PC-3 (cell line): ENCODE measurements around the gene MYO10. TPM values are rescaled to one million over a fixed set of nuclear protein-coding genes. Genes with fewer than 3 reads are reported as not detected.
A peak's percentile ranks its signal among the peaks of the same experiment; 100 is the strongest.

Experiments used
- ATAC-seq: fragments of 200-7000 bp; cut with Tn5 transposase; 2 replicates; pipeline ENCODE4 v1.9.1; 2020; ENCODE audit warnings: mild to moderate bottlenecking, moderate library complexity
- BruUV-seq: library from RNA; stranded (reverse); fragments of 400-500 nt; replicated peaks from 2 replicates; lab custom pipeline; 2021; lab: Mats Ljungman, UMichigan
- CTCF ChIA-PET: fragments of 300-600 bp; sonication (Branson Sonifier 250); formaldehyde crosslinking; loops from one replicate; lab custom pipeline; 2022; ENCODE audit warnings: antibody characterized with exemption; lab: Charles Lee
- POLR2A ChIA-PET: fragments of 300-600 bp; sonication (Branson Sonifier 250); formaldehyde crosslinking; loops from one replicate; lab custom pipeline; 2022; ENCODE audit warnings: antibody characterized with exemption; ENCODE audit not compliant: unreplicated experiment; lab: Charles Lee
- DNase-seq: peaks from one replicate; pipeline ENCODE4 v3.0.0-alpha.2; 2015
- H2AFZ ChIP-seq: fragments of 300-600 bp; sonication (generic); 2 replicates; pipeline ENCODE4 v1.6.0; 2016; ENCODE audit warnings: antibody characterized with exemption, low read length
- H3F3A ChIP-seq: fragments of 300-600 bp; sonication (generic); one replicate; pipeline ENCODE4 v1.6.0; 2017; ENCODE audit warnings: antibody characterized with exemption, low read length, control low read depth, mild to moderate bottlenecking; ENCODE audit not compliant: unreplicated experiment
- H3K27ac ChIP-seq: fragments of 300-600 bp; sonication (generic); 2 replicates; pipeline ENCODE4 v1.5.1; 2016; ENCODE audit warnings: mild to moderate bottlenecking, low read length
- H3K27me3 ChIP-seq: fragments of 300-600 bp; sonication (generic); 2 replicates; pipeline ENCODE4 v1.6.1; 2016; ENCODE audit warnings: low read length, mixed read lengths
- H3K36me3 ChIP-seq: fragments of 300-600 bp; sonication (generic); 2 replicates; pipeline ENCODE4 v1.6.1; 2016; ENCODE audit warnings: low read depth, mixed run types, low read length, mixed read lengths
- H3K4me1 ChIP-seq: fragments of 300-600 bp; sonication (generic); 2 replicates; pipeline ENCODE4 v1.5.1; 2016; ENCODE audit warnings: low read length; ENCODE audit not compliant: insufficient read depth
- H3K4me2 ChIP-seq: fragments of 300-600 bp; sonication (generic); 2 replicates; pipeline ENCODE4 v1.6.0; 2016; ENCODE audit warnings: low read length
- H3K4me3 ChIP-seq: fragments of 300-600 bp; sonication (generic); 2 replicates; pipeline ENCODE4 v1.5.1; 2016; ENCODE audit warnings: mild to moderate bottlenecking, low read length, mixed read lengths
- H3K79me2 ChIP-seq: fragments of 300-600 bp; sonication (generic); 2 replicates; pipeline ENCODE4 v1.6.1; 2017; ENCODE audit warnings: low read length, mixed read lengths
- H3K9ac ChIP-seq: fragments of 300-600 bp; sonication (generic); 2 replicates; pipeline ENCODE4 v1.6.0; 2016; ENCODE audit warnings: mild to moderate bottlenecking, low read length
- H3K9me2 ChIP-seq: fragments of 300-600 bp; sonication (generic); replicated peaks from 2 replicates; pipeline ENCODE4 v1.6.1; 2016; ENCODE audit warnings: mixed run types, low read length, mixed read lengths
- H3K9me3 ChIP-seq: fragments of 300-600 bp; sonication (generic); 2 replicates; pipeline ENCODE4 v1.6.1; 2016; ENCODE audit warnings: low read length, mixed read lengths
- H4K20me1 ChIP-seq: fragments of 300-600 bp; sonication (generic); 2 replicates; pipeline ENCODE4 v1.6.1; 2016; ENCODE audit warnings: low read length, mixed read lengths
- EZH2 ChIP-seq: fragments of 300-600 bp; sonication (generic); IDR thresholded peaks from one replicate; pipeline ENCODE4 v1.6.1; 2017; ENCODE audit warnings: antibody characterized with exemption, mild to moderate bottlenecking, low read length; ENCODE audit not compliant: unreplicated experiment
- EZH2phosphoT487 ChIP-seq: fragments of 300-600 bp; sonication (generic); IDR thresholded peaks from 2 replicates; pipeline ENCODE4 v1.6.1; 2018; ENCODE audit warnings: mild to moderate bottlenecking, antibody characterized with exemption, low read length, borderline replicate concordance
- intact Hi-C: fragments of 100-400 bp; cut with micrococcal nuclease; formaldehyde crosslinking; loops from 2 replicates; pipeline ENCODE4 v1.9.0; 2023
- total RNA-seq: library from RNA; depleted of rRNA; stranded (reverse); fragments of >200 nt; gene quantifications from 2 replicates; pipeline ENCODE4 v1.2.3, GENCODE V29; 2014
- TF ChIP-seq, protein P1 (sequence below): fragments of 300-600 bp; sonication (generic); conservative IDR thresholded peaks from 2 replicates; pipeline ENCODE4 v1.5.1; 2017; ENCODE audit warnings: antibody characterized with exemption, low read depth, mild to moderate bottlenecking, low read length

Gene MYO10
- total RNA-seq, 1 experiment from 2014 or later: 52.3 TPM

DNA sequence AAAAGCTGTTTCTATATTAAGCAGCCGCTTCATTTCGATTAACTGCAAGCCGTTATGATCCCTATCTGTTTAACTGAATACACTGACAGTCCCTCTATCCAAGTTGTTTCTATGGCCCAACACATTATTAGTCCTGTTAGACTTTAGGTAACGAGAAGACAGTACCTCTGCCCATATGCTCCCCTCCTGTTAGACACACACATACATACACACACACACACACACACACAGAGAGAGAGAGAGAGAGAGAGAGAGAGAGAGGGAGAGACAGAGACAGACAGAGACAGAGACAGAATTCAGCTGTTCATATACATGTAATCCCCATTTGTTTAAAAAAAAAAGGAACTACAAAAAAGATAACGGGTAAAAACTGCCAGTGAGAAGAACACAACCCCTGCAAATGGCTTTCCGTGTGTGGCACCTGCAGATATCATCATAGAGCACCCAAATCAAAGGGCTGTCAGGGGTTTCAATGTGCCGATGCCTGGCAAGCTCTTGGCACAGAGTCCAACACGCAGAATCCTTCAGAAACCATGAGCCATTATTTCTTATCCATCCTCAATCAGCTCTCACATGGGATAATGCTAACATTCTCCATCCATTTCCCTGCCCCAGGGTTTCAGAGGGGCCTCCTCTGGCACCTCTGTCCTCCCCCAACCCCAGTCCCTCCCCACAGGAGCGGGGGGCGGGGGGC, 144.0 kb downstream of the MYO10 start:
- ChIA-PET CTCF (interaction anchor here (0.6 to 1.9 kb wide), 4 partner anchors 275 to 1516 kb away, joined by 3 to 14 read pairs (median 7); no protein-coding TSS in a partner anchor), POLR2A (no interaction called here)
- H2AFZ ChIP-seq: no peak overlapping the region
- H3K27ac ChIP-seq: no peak overlapping the region
- no peaks in the 10 kb centered on the region for H3K9me3 ChIP-seq
- no peaks in the 10 kb centered on the region for H3K4me1 ChIP-seq
- no peaks in the 10 kb centered on the region for H3K27me3 ChIP-seq
- TF ChIP-seq, protein P1, sequence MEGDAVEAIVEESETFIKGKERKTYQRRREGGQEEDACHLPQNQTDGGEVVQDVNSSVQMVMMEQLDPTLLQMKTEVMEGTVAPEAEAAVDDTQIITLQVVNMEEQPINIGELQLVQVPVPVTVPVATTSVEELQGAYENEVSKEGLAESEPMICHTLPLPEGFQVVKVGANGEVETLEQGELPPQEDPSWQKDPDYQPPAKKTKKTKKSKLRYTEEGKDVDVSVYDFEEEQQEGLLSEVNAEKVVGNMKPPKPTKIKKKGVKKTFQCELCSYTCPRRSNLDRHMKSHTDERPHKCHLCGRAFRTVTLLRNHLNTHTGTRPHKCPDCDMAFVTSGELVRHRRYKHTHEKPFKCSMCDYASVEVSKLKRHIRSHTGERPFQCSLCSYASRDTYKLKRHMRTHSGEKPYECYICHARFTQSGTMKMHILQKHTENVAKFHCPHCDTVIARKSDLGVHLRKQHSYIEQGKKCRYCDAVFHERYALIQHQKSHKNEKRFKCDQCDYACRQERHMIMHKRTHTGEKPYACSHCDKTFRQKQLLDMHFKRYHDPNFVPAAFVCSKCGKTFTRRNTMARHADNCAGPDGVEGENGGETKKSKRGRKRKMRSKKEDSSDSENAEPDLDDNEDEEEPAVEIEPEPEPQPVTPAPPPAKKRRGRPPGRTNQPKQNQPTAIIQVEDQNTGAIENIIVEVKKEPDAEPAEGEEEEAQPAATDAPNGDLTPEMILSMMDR: no peak
- TF ChIP-seq EZH2phosphoT487 (no peak), EZH2 (no peak)
- BruUV-seq: no TSS peak
- no peaks in the 10 kb centered on the region for H4K20me1 ChIP-seq
- no peak overlapping the region for H3K9ac ChIP-seq
- H3K36me3 ChIP-seq: no peaks in the 10 kb centered on the region; the same call in 1 of the 2 replicates
- DNase-seq (no peak), ATAC-seq (no peak)
- 0 out of 2 replicates have a peak, but pooled peaks cover 5% of the 10 kb centered on the region for H3K79me2 ChIP-seq
- intact Hi-C loops: loop anchor here (1.0 to 5.0 kb wide), 6 partner anchors 102 to 411 kb away; no protein-coding TSS in a partner anchor
- H3K4me2 ChIP-seq: no peak overlapping the region
- no peaks in the 10 kb centered on the region for H3F3A ChIP-seq
- no peak overlapping the region for H3K4me3 ChIP-seq
- H3K9me2 ChIP-seq: no peaks in the 10 kb centered on the region

DNA sequence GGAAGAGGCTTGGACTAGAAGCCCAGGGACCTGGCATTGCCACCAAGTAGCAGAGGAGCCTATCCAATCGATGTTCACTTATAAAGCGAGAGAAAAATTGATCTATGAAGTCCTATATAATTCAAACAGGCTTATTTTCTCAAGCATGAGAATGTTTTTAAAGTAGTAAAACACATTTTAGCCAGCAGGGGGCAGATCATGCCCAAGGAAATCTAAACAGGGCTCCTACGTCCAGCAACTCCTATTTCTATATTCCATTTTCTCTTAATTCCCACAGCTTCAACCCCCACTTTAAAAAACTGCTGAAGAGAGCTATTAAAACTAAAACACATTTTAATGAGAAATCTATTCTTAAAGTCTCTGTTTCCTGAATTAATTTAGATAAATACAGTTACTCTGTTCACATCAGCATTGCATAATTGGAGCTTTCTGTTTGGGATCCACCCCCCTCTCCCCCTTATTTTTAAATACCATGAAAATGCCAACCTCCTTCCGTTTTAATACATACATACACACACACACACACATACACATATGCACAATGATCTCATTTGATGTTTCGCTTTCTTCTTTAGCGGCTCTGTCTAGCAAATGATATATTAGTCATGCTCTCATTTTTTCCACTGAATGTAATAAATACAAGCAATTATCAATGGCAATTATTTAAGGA, 144.9 kb downstream of the MYO10 start:
- Histone ChIP-seq H3K4me1 (no peaks in the 10 kb centered on the region), H3K36me3 (no peaks in the 10 kb centered on the region; the same call in 1 of the 2 replicates), H2AFZ (no peak overlapping the region), H3K27me3 (no peaks in the 10 kb centered on the region), H4K20me1 (no peaks in the 10 kb centered on the region), H3K27ac (no peak overlapping the region), H3K9ac (no peak overlapping the region), H3K9me3 (no peaks in the 10 kb centered on the region), H3K4me3 (no peak overlapping the region), H3K9me2 (no peaks in the 10 kb centered on the region), H3F3A (no peaks in the 10 kb centered on the region), H3K79me2 (peaks cover 4% of the 10 kb centered on the region; the same call in 1 of the 2 replicates), H3K4me2 (no peak overlapping the region)
- ChIA-PET CTCF (interaction anchor here (0.6 to 1.9 kb wide), 7 partner anchors 65 to 1517 kb away, joined by 3 to 14 read pairs (median 7); partner anchors contain the start of gene MYO10), POLR2A (no interaction called here)
- BruUV-seq: no TSS peak
- DNase-seq (peak; percentile 95), ATAC-seq (peak; percentile 40)
- intact Hi-C loops: loop anchor here (1.0 to 5.0 kb wide), 6 partner anchors 103 to 412 kb away; no protein-coding TSS in a partner anchor
- TF ChIP-seq EZH2phosphoT487 (no peak), EZH2 (no peak)
- TF ChIP-seq, protein P1: peak; percentile 97
